ENCODE results near the gene ARL6IP4.

Gene ARL6IP4

DNA sequence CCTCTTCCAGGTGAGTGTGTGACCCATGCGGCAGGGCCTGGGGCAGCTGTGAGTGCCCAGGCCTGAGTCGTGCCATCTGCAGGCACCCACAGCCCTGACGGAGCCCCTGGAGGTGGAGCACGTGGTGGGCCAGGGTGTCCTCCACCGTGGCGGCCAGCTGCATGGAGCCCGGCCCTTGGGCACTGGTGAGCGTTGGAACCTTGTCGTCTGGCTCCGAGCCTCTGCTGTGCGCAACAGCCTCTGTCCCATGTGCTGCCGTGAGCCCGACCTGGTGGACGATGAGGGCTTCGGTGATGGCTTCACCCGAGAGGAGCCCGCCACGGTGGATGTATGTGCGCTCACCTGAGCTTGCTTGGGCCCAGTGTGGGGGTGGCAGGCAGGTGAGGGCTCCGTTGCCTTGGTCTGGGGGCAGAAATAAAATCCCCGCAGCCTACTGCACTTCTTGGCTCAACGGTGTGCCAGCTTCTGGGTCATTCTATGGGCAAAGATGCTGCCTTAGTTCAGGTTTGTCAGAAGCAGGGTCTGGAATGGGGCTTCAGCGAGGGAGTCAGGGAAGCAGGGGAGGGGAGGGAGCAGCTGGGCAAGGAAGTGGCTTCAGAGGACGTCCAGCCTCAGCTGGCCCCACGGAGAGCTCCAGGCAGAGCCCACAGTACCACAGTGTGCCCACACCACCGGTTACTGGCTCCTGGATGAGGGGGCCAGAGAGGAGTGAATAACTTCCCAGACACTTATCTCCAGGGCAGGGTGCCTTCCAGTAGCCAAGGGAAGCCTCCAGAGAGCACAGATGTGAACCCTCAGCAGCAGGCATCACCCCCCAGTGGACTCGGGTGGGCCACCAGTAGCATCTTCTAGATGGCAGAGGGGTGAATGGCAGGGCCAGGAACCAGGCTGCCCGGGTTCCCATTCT lies 1.2 kb upstream of the ARL6IP4 start:
- no peak for DNase-seq

DNA sequence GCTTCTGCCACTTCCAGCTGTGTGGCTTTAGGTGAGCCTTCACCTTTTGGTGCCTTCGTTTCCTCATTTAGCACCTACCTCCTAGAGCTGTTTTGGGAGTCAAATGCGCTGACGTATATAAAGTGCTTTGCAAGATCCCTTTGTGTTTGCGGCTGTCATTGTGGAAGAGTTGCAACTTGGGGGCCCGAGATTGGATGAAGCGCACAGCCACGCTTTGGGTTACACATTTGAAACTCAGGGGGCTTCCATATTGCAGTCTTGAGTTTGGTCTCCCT lies 636 bp upstream of the ARL6IP4 start:
- DNase-seq: no peak

DNA sequence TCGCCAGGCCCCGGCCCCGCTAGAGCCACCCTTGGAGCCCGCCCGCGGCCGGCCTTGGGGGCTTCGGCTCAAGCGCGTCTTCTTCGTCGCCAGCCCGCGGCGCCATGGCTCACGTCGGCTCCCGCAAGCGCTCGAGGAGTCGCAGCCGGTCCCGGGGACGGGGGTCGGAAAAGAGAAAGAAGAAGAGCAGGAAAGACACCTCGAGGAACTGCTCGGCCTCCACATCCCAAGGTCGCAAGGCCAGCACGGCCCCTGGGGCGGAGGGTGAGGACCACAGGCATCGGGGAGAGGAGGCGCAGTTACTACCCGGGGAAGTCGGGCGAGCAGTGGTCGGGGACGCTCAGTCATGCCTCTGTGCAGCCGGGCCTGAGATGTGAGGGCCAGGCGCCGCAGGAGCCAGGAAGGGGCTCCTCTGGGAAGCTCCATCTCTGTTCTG lies 573 bp downstream of the ARL6IP4 start:
- DNase-seq: no peak

DNA sequence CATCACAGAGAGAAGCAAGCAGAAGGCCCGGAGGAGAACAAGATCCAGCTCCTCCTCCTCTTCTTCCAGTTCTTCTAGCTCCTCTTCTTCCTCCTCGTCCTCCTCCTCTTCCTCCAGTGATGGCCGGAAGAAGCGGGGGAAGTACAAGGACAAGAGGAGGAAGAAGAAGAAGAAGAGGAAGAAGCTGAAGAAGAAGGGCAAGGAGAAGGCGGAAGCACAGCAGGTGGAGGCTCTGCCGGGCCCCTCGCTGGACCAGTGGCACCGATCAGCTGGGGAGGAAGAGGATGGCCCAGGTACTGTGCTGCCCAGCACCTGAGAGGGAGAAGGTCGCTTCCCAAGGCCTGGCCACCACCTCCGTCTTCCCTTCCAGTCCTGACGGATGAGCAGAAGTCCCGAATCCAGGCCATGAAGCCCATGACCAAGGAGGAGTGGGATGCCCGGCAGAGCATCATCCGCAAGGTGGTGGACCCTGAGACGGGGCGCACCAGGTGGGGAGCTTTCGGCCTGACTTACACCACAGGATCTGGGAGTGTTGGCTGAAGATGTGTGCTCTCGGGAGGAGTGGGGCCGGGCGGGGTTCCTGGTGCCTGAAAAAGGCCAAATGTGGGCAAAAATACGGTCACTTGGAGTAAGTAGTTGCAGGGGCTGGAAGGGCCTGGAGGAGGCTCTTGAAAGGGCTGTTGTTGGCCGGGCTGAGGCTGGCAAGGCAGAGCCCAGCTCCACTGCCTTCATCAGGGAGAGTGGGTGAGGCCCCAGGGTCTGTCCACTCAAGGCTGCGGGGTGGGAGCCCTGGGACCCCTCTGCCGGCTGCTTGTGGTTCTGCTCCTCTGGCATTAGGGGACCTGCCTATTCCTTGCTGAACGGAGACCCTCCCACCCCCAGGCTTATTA lies 1.4 kb downstream of the ARL6IP4 start:
- no peak for DNase-seq

DNA sequence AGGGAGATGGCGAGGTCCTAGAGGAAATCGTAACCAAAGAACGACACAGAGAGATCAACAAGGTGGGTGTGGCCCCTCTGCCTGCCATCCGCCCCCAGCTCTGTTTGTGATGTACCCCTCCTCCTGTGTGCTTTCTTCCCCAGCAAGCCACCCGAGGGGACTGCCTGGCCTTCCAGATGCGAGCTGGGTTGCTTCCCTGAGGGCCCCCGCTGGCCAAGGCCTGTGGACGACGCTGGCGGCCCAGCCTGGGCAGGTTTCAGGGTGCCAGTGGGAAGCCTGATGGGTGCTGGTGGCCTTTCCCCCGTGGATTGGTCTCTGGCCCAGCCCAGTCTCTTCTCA lies 2.0 kb downstream of the ARL6IP4 start:
- DNase-seq: no peak

DNA sequence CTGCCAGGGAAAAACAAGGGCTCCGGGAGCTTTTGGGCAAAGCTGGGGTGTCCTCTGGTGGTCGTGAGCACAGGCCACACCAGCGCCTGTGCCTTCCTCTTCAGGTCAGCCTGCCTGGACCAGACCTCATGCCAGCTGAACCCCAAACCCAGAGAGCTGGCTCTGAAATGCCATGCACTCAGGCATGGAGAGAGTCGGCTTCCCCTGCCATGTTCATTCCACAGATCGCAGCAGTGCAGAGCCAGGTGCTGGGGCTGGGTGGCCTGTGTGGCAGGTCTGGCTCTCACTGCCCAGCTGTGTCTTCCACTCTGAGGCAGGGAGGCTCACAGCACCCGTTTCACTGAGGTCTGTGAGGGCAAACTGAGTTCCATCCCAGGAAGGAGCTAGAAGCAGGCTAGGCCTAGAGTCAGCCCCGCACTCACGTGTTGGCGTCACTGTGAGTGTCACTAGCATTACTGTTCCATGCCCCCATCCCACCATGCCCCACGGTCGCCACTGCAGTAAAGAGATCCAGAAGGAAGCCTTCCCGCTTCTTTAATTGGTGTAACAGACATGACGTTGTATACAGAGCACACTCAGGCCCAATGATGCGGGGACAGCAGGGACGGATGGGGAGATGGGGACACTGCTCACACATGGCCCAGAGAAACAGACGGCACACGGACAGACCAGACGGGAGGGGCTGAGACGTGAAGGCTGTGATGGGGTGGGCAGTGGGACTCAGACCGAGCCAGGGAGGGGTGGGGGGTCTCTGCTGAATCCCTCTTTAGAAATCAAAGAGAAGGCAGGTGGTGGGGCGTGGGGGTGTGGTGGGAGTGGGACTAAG lies 2.7 kb downstream of the ARL6IP4 start:
- no peak for DNase-seq

DNA sequence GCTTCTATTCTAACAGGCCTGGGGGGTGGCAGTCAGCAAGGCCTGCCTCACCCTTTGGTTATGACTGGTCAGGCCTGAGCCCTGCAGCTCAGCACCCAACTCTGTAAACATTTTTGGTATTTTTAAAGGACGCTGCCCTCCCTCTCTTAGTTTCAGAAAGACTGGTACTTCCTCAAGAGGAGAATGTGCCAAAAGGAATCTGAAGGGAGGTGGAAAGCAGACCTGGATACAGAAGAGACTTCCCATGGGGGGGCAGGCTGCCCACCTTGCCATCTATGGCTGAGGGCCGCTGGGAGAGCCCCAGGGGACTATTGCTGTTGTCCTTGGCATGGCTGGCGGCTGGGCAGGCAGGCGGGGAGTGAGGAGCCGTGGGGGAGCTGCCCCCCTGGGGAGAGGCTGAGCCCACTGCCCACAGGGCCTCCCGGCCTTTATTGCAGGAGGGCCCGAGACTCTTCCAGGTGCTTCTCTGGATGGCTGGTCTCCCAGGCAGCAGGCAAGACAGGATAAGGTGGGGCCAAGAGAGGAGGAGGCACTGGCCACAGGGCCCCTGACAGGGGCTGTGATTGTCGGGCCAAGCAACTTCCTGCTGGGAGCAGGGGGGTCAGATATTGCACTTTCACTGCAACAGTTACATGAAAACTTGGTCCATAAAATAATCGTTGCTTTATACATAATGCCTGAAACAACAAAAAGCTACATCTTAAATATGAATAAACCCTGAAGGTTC lies 3.5 kb downstream of the ARL6IP4 start:
- peak; percentile 15 for DNase-seq

DNA sequence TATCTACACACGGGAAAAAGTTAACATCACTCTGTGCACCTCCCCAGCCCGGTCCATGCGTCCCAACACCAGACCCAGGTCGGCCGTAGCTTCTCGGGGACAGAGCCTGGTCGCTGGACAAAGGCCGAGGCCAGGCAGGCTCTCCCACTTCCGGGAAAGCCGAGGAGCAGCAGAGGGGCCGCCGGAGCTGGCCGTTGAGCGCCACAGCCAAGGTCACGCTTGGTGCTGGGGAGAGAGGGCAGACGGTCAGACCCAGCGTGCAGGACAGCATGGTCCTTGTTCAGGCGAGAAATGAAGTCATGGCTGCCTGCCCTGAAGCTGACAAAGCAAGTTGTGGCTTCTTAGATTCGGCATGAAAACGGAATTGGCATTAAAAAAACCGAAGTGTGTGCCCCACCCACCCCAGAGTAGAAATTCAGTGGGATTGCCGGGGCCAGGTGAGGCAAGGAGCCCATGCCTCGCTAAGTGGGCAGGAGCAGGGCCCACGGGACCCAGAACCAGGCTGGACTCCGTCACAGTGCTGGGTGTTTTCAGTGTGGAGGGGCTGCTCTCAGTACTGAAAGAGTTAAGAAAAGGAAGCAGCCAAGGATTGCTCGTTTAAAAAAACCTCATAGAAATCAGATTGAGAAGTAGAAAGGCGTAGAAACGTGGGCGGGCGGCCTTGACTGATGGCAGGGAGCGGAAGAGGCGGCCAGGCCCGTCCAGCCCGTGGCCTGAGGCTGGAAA lies 4.3 kb downstream of the ARL6IP4 start:
- DNase-seq: peak; percentile 60

DNA sequence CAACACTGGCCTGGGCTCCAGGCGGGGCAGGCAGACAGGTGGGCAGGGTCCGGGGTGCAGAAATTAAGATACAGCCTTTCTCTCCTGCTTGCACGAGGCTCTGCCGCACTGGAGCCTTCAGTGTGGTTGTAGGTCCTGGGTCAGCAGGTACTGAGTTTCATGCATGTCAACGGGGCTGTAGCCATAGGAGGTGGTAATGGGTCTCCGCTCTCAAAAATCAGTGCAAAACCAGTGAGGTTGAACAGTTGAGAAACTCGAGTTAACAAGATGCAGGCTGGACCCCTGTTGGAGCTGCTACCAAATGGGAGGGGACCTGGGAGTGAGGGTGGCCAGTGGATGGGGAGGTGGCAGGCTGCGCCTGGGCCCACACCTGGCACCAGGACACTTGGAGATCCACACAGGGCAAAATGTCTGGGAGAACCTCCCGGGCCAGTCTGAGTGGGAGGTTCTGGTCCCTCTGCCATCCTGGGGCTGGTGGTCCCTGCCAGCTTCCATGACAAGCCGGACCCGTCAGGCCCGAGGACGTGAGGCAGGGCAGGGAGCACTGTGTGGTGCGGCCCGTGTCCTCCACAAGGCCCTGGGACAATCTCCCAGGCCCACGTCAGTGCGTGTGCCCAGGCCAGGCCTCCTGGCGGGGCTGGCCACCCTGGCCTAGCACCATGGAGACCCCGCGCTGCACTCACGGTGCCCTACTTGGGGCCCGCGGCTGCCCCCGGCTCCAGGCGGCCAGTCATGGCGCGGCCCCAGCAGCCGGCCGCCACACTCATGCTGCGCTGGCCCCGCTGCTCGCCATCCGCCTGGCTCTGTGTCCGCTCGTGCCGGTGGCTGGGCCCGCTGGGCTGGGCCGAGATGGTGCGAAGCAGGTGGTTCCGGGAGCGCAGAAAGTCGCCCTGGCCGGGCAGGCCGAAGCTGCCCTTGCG lies 5.1 kb downstream of the ARL6IP4 start:
- no peak for DNase-seq

DNA sequence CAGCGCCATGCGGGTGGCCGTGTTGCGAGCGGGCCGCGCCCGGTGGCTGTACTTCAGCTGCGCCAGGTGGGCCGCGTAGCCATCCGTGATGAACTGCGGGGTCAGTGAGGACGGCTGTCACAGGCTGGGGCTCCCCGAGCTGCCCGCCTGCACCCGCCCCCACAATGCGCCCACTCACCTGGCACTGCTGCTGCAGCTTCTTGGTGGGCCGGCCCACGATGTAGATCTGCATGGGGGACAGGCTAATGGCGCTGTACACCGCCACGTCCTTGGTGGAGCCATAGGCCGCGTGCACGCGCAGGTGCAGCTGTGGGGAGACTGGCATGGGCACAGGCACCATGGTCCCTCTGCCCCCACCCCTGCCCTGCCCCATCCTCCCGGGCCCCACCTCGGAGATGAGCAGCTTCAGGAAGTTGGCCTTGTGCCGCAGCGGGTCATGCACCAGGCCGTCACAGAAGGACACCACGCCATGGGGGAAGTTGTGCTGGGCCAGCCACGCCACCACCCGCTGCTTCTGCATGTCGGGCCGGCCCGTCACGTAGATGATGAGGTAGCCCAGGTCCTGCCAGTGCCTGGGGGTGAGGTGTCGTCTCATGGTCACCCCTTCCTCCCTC lies 5.9 kb downstream of the ARL6IP4 start:
- DNase-seq: no peak

DNA sequence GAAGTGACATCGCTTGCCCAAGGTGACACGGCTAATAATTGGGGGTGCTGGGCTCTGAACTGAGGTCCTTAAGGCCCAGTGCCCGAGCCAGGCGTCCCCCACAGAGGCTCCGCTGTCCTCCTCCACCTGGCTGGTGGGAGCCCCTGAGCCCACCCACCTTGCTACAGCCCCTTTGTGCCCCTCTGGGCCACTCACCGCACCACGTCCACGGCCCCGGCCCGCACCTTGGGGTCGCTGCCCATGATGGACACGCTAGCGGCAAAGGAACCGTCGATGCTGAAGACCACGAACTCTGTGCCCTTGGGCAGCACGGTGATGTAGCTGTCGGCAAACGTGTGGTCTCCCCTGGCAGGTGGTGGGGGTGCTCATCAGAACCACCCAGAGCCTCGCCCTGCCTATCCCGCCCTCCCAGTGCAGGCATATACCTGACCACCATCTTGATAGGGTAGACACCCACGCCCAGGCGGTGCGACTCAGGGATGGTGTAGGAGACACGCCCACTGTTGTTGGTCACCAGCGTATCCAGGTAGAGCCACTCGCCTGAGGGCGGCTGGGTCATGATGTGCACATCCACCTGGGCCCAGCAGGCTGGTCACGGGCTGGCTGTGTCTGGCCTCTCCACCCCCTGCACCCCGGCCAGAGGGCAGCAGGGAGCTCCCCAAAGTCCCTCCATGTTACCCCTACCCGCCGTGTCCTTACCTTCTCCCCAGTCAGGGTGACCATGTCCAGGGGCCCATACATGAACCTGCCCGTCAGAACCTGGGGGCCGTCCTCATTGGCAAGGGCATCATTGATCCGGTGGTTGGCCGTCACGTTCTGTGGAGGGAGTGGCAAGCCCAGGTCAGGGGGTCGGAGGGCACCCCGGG lies 6.8 kb downstream of the ARL6IP4 start:
- no peak for DNase-seq

DNA sequence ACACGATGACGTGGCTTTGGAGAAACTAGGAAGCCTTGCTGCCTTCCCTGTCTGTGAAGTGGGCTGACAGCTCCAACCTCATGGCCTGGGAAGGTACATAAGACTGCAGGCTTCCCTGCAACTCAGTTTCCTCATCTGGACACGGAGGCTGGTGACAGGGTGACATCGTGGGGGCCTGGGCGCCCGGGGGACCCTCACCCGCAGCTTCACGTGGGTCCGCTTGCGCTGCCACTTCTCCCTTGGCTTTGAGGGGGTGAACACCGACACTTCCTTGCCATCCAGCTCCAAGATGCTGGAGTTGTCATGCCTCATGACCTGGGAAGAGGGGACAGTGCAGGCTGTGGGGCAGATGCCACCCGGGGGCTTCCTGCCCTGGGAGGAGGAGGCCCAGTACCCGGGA lies 7.6 kb downstream of the ARL6IP4 start:
- DNase-seq: no peak

DNA sequence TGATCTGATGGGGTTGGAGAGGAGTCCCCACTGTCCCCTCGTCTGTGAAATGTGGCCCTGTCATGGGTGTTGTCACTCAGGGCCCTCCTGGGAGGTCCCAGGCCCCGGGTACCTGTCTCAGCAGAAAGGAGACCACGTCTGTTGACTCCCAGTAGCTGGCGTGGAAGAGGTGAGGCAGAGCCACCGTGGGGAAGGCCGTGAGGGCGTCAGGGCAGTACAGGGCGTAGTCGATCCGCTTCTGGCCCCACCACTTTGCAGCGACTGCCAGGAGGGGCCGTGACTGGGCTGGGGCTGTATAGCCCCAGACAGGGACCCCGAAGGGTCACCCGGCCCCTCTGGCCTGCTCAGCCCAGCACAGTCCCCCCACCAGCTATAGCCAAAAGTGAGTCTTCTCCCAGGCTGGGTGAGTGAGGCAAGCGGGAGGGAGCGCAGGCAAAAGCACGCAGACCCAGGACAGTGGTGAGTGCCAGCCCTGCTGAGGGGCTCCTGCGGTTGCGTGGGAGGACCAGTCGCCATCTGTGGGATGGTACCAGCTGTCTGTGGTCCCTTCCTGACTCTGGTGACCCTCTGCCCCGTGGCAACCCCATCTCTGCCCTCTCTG lies 8.2 kb downstream of the ARL6IP4 start:
- no peak for DNase-seq

DNA sequence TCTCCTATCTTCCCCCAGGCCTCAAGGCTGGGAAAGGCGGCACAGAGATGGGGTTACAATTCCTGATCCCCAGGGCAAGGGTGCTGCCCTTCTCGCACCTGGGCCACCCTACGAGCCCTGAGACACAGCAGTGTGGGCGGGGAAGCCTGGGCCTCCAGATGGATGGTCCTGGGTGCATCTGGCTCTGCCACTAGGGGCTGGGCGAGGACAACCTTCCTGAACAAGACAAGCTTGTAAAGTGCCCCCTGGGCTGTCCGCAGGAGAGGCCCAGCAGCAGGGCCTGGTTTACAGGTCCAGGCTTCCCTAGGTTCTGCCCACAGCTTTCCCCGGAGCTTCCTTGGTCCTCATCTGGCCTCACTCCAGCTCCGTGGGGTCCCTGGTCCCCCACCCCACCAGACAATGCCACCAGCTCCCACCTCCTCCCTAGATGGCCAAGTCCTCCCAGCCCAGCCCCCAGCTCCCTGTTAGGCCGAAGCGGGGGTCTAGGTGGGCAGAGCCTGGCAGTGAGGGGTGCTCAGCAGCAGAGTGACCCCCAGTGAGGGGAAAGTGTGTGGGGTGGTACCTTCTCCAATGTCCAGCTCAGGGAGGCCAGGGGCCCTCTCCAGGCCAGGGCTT lies 8.9 kb downstream of the ARL6IP4 start:
- no peak for DNase-seq

DNA sequence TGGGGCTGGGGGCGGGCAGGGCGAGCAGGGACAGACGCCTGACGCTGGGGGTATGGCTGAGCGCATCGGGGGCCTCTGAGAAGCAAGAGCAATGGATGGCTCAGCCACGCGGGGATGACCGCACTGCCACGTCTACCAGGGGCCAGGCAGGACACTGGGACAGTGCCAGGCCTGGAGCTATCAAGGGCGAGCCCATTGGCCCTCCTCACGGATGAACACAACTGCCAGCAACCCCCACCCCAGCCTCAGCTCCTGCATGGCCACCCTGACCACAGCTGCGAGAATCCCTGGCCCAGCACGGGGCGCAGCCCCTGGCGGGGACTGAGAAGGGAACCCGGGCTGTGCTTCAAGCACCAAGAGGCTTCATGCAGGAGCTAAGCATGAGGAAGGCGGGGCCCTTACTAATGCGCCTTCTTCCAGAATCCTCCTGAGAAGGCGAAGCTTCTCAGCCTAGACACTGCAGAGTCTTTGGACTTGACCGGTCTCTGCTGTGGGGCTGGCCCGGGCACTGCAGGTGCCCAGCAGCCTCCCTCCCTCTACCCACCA lies 9.5 kb downstream of the ARL6IP4 start:
- DNase-seq: no peak

DNA sequence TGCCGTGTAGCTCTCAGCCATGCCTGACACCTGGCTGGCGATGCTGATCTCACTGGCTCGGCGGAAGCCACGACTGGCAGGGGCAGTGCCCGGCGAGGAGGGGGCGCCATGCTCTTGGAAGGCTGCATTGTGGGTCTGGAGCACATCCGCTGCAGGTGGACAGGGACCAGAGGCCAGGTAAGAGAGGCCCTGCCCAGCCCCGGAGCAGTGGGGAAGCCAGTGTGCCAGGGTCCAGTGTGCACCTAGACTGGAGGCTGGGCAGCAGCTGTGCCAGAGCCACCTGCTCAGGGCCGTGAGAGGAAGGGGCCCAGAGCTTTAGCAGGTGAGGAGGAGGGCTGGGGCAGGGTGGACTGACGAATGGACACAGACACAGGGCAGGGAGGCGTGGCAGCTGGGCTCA lies 10.1 kb downstream of the ARL6IP4 start:
- no peak for DNase-seq

DNA sequence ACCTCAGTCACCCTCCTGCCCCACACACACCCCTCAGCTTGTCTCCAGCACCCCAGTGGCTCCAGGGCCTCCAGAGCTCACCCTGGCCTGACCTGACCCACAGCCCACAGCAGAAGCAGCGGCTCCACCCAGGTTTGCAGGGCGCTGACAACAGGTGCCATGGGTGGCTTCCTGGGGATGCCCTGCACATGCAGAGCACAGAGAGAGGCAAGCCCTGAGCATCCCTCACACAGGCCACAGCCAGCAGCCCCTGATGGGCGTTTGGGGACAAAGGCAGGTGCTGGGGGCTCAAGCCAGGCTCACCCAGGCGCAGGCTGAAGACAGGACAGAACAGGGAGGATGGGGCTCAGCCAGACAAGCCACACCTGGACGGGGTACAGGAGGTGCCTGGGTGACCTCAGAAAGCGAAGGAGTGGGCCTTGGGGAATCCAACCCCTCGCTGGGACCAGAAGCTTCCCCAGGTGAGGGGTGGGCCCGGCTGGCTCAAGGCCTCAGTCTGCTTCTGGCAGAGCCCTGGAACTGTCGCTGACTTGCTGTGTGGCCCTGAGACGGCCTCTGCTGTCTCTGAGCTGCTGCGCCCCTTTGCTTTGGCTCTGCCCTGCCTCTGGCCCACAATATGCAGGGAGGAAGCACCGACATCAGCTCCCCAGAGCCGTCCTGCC lies 10.6 kb downstream of the ARL6IP4 start:
- no peak for DNase-seq

All from suppressor macrophage treated with lipopolysaccharide for 4 hours (primary cell).